Astrocyte of the hippocampus (primary cell): ENCODE results near the gene CYP2C18.
"Not testable (repeated sequence)": the region's sequence is repeated elsewhere in the genome, so short reads cannot be mapped to it uniquely, and the experiment has no call there.

Experiments
- DNase-seq: peaks from one replicate; pipeline ENCODE4 v3.0.0; 2011; ENCODE audit warnings: low read depth, low spot score

Gene CYP2C18

DNA sequence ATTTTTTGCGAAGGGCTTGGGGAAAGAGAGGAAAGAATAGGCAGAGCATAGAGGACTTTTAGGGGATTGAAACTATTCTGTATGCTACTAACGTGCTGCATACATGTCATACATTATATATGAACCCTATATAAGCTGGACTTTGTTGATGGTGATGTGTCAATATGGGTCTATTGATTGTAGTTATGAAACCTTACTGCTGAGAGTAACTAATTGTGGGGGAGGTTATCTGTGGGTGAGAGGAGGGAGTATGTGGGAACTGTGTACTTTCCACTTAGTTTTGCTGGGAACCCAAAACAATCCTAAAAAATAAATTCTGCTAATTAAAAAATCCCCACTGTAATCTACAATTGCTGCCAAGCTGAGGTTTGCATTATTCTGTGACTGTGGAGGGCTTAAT is 63.6 kb downstream of the CYP2C18 start:
- DNase-seq = no peak

- DNase-seq = no peak
These were observed 64.3 kb downstream of the CYP2C18 start for GRCh38 chr10:94747838-94748237.

DNA sequence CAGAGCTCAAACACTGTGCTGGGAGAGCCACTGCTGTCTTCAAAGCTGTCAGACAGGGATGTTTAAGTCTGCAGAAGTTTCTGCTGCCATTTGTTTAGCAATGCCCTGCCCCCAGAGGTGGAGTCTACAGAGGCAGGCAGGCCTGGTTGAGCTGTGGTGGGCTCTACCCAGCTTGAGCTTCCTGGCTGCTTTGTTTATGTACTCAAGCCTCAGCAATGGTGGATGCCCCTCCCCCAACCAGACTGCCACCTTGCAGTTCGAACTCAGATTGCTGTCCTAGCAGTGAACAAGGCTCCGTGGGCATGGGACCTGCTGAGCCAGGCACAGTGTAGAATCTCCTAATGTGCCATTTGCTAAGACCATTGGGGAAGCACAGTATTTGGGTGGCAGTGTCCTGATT is 74.4 kb downstream of the CYP2C18 start:
- DNase-seq = no peak

- DNase-seq = no peak
These were observed 77.2 kb downstream of the CYP2C18 start for GRCh38 chr10:94760586-94761178.

DNA sequence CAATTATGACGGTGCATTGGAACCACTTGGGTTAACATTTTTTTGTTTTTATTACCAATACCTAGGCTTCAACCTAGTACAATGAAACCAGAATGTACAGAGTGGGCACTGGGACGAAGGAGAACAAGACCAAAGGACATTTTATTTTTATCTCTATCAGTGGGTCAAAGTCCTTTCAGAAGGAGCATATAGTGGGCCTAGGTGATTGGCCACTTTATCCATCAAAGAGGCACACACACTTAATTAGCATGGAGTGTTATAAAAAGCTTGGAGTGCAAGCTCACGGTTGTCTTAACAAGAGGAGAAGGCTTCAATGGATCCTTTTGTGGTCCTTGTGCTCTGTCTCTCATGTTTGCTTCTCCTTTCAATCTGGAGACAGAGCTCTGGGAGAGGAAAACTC is 78.9 kb downstream of the CYP2C18 start, which contains the start of gene CYP2C19:
CYP2C19 (plus strand) TSS at position 289 of the 400 bp plus-strand sequence; CDS start at position 314, 25 bp downstream.
- no peak for DNase-seq

DNA sequence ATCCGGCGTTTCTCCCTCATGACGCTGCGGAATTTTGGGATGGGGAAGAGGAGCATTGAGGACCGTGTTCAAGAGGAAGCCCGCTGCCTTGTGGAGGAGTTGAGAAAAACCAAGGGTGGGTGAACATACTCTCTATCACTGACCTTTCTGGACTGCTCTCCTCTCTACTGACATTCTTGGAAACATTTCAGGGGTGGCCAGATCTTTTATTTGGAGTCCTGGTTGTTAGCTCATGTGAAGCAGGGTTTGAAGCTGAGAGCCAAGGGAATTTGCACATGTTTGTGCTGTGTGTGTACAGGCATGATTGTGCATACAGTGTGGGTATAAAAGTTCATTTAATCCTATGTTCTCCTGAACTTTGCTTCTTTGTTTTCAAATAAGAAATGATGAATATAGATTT is 91.9 kb downstream of the CYP2C18 start:
- not testable (repeated sequence) for DNase-seq

DNA sequence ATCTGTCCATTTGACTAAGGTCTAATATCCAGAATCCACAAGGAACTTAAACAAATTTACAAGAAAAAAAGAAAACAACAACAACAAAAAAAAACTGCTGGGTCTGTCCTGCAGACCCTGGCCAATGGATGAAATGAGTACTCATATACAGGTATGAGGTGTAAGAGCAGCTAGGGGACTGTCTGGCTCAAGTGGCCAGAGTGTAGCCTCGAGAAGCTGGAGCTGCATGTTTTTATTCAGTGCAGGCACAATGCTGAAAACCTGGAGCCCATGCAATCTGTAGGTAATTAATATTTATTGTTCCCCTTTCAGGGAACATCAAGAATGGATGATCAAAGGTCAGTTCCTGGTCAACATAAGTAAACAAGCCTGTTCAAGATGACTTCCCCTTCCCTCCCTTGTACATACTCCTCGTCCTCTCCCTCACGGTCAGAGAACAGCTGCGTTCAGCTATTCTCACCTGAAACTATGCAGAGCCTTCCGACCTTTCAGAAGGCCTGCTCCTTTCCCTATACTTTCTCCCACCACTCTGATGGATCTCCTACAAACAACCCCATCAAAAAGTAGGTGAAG is 94.4 kb downstream of the CYP2C18 start:
- DNase-seq = no peak

DNA sequence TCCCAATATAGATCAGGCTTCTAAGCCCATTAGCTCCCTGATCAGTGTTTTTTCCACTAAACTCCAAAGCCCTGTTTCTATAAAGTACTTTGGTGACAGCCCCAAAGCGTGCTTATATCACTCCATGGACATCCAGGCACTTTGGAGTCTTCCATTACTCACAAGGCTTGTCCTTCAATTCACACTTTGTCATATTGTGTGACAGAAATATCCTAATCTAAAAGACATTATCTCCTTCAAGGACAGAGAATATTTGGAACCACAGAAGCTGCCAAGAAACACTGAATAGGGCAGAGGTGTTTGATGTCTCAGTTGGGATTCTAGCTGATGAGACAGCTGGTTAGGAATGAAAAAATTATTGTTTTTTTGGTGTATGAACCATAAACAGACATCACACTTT is 97.3 kb downstream of the CYP2C18 start:
- no peak for DNase-seq

DNA sequence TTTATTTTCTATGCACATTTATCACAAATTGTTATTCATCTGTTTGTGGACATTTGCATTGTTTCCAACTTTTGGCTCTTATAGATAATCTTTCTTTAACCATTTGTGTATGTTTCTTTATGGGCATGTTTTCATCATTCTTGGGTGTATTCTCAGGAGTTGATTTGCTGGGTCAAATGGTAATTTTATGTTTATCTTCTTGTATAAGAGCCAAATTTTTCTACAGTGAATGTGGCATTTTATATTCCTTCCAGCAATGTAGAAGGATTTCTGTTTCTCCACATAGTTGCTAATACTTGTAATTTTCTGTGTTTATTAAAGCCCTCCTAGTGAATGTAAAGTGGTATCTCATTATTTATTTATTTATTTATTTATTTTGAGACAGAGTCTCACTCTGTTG is 100.7 kb downstream of the CYP2C18 start:
- no peak for DNase-seq

GRCh38 chr10:94785211-94785610 is 101.7 kb downstream of the CYP2C18 start:
- no peak for DNase-seq
